ENCODE data around the gene FAM181A.

FAM181A gene

DNA sequence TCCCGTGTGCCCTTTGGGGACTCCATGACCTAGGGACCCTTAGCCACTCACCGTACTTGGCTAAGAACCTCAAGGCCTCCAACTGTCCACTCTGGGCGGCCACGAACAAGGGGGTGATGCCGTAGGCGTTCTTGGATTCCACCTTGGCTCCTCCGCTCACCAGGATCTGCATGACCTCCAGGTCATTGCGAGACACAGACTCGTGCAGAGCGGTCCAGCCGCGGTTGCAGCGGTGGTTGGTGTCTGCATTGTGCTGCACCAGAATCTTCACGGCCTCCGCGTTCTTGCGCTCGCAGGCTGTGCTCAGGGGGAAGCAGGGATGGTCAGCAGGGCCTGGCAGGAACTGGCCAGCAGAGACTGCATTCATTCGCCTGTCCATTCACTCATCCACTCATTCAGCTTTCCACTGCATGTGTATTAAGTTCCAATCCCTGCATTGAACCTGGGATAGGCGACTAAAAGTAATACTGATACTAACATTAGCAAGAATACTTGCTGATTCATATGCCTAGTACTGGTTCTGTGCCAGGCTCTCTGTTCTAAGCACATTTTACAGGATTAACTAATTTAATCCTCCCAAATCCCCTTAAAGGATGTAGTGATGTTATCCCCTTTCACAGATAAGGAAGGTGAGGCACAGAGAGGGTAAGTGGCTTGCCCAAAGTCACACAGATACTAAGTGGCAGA is 23.9 kb downstream of the FAM181A start:
- DNase-seq: no peak

DNA sequence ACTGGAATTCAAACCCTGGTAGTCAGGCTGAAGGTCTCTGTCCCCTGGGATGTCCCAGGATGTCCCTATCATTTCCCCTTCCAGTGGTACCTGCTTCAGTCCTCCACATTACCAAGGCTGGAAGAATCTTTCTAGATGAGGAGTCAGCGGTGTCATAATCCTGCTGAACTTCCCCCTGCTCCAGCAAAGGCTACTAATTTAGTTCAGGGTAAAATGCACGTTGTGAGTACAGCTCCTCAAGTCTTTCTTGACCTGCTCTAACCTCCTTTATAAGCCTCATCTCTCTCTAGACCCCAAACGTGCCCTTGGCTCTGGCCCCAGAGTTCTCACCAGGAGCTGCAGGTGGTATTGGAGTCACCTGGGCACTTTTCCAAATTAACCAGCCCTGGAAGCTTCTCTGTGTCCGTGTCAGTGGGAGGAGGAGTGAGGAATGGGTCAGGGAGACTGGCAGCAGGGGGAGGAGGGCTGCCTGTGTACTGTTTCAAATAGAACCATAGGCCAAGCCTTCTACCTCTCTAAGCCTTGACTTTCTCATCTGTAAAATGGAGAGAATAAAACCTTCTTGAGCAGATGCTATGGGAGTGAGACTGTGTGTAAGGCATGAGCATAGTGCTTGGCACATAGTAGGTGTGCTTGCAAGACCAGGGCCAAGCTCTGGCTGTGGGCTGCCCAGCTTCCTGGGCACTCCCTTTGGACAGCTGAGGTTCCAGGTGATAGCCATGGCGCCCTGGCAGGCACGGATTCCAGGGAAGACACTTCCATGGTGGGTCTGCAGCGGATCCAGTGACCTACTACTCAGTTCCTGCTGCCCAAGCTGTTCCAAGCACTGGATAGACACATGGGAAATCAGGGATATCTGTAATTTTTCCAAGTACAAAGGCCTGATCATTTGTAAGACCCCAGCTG is 24.7 kb downstream of the FAM181A start:
- DNase-seq: no peak

DNA sequence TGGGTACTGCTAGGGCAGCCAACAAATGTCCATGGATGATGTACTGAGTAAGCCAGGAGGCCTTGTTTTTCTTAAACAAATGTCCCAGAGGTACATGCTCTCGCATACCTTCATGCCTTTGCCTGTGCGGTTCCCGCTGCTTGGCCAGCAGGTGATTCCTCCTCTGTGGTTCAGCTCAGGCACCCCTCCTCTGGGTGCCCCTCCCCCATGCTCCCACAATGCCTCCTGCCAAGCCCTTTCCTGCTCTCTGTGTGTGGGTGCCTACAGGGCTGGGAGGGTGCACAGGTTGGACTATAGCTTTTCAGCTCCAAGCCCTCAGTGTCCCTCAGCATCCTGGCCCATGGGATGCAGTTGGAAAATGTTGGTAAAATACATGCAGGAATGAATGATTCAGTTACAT is 25.7 kb downstream of the FAM181A start:
- no peak for DNase-seq

DNA sequence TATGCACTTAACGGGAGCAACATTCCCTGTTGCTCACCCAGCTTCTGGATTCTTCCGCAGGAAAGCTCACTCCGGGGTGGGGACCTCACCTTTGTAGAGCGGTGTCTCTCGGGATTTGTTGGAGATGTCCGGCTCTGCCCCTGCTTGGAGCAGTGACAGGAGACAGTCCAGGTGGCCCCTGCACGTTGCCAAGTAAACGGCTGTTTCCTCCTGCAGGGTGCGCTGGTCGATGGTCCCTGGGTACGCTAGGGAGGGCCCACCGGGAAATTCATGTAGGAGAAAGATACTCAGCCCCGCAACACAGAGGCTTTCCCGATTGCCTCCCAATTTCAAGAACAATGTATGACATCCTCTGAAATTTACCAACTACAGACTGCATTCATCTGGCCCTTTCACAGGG is 26.1 kb downstream of the FAM181A start:
- DNase-seq: no peak

DNA sequence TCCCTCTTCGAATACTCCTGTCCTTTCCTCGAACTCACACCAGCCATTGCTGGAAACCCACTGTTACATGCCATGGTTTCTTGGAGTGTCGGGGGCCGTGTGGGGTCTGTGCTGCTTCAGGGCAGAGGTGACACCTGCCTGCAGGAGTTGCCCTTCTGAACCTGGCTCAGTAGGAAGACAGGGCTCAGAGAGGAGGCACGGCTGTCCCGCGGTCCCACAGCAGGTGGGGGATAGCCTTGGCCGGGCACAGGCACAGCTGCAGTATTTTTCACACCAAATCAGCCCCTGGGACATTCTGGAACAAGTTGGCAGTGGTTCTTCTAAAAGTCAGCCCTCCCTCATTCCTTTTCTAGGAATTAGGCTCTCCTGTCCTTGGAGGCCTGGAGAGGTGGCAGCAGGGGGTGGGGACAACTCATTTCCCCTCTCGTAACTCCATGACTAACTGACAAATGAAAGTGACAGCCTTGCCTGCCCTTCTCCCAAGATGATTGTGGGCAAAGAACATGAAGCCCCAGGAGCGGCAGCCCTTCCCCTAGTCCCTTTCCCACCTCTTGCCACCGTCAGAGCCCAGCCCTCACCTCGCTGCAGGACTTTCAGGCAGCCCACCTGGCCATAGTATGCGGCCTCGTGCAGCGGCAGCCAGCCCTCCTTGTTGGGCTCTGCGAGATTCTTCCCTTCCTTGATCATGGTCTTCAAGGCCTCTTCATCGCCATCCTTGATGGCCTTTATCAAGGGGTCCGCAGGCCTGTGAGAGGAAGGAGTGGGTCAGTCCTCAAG is 26.8 kb downstream of the FAM181A start:
- no peak for DNase-seq

DNA sequence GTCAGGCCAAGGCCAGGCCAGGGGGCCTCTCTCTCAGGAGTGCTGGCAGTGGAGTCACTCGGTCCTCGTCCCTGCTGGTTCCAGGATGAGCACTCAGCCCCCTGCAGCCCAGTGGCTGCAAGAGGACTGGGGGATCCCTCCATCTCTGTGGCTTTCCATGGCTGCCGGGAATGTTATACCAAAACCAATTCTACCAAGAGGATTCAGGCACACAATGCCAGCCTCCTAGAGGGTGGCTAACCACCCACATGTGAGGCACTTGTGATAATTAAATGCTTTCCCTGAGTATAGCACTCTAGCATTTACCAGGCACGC is 27.3 kb downstream of the FAM181A start:
- no peak for DNase-seq

DNA sequence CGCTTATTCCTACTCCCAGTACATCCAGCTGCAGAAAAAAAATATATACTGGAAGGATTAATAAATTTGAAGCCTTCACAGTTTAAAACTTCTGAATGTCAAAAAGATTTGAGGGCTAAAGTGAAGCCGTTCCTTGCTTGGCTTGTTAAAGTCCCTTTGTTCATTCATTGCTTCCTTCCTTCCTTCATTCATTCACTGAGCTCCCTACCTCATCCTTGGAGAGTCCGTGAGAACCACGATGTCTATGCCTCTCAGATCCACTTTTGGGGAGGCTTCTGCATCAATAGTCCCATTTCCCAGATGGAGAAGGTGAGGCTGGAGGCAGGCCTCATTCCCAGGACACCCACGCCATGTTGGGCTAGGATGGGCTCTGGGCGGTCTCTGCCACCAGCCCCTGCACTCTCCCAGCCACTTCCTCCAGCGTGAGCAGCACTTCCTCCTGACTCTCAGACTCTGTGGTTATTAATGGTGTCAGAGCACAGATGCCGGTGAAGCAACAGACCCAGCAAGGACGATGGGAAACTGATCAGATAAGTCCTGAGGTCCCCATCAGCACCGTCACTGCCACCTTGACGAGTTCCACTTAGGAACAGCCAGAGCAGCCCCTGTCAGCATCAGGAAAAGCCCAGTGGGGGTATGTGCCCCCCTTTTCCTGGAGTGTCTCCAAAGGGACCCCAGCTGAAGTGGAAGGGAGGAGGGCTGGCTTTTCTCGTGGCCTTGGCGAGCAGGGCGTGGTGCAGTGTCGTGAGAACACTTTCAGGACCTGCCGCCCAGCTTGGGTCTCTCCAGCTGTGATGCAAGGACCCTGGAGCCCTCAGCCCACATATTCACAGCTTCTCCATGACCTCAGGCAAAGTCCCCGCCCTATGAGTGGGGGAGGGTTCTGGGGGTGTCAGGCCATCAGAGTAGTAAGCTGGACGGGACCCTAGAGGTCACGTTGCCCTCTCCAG is 28.0 kb downstream of the FAM181A start:
- no peak for DNase-seq

DNA sequence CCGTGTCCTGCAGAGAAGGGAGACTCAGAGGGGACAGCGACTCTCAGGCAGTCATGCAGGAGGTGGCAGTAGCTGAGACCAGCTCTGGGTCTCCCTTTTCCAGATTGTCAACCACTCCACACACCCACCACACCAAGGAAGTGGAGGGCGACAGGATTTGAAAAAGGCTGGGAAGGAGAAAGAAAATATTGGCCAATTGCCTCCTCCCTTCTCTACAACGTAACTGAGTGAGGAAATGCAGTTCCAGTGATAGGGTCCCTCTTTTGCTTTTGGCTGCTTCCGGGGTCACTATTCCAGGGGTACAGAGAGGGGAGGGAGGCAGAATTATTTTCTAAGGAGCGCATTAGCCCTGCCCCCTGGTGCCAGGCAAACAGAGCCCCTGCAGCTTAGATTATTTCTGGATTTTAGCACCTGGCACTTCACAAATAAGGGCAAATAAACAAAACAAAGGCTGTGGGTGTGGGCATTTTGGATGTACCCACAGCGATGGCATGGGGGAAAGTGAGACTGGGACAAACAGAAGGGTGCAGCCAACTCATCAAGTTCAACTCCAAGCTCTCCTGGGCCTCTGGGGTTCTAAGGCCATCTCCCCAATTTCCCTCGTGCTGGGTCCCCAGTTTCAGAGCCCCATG is 28.8 kb downstream of the FAM181A start:
- no peak for DNase-seq

DNA sequence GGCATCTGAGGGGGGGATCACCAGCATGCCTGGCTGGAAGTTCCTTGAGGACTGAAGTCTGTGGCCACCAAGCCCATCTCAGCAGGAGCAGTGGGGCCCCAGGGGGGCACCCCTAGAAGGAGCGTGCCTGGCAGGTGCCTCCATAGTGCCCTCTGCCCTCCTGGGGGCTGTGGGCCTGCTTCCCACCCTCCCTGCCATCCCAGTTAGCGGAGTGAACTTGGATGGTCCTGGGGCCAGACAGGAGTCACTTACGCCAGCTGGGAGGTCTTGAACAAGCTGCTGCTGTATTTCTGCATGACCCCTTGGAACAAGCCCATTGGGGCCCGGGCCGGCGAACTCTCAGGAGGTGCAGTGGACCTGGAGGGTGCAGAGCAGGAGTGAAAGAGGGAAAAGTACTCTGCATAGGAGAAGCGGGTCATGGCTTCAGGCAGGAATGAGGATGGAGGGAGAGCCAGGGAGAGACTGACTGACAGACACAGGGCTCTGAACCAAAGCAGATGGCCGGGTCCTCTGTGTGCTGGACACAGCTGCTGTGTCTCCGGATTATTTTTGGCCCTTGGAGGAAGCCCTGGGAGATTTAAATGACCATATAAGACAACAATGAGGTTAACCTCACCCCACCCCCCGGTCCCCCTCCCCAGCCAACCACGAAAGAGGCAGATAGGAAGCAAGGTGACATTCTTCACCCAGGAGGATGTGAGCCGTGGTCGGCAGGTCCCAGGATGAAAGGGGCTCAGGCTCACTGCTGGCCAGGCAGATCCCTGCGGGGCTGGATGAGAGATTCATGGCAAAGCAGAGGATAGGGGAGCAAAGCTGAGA is 29.6 kb downstream of the FAM181A start:
- no peak for DNase-seq

DNA sequence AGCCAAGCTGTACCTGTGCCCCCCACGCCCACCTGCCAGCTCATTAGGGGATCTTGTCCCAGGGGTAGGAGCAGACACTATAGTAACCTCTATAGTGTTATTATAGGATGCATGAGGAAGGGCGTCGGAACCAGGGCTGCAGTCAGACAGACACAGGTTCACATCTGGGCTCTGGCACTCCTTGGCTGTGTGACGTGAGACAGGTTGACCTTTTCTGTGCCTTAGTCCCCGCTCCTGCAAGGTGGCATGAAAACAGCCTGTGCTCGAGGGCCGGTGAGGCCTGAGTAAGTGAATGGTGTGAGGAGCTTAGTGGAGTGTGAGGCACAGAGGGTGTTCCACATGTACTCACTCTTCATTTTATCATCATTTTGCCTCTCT is 30.2 kb downstream of the FAM181A start:
- no peak for DNase-seq

DNA sequence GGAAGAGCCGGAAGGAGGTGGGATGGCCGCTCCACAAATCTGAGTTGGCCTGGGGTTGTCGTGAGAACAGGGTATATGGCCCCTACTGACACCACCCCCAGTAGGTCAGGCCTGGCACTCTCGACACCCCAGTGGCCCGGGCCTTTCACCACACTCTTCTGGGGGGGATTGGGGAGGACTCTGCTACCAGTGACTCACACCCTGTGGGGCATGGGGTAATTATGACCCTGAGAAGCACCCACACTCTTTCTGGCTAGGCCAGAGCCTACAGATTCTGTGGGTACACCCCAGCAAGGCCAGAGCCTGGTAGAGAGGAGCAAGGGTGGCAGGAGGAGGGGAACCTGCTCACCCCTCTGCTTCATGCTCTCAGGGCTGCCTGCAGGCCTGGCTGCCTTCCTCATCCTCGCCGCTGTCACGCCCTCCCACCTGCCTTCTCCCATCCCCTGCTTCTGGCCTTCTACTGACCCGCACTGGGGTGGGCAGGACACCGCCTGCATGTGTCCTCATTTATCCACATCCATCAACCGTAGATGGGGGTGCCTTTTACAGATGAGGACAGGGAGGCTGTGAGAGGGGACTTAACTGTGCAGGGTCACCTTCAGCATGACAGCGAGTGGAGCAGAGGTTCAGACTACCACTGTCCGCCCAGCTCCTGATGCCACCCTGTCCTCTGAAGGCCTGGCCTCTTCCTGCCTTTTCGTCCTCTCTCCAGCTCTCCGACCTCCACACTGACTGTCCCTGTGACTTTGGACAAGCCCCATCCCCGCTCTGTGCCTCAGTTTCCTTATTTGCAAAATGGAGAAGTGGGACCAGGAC is 30.8 kb downstream of the FAM181A start:
- DNase-seq: no peak

DNA sequence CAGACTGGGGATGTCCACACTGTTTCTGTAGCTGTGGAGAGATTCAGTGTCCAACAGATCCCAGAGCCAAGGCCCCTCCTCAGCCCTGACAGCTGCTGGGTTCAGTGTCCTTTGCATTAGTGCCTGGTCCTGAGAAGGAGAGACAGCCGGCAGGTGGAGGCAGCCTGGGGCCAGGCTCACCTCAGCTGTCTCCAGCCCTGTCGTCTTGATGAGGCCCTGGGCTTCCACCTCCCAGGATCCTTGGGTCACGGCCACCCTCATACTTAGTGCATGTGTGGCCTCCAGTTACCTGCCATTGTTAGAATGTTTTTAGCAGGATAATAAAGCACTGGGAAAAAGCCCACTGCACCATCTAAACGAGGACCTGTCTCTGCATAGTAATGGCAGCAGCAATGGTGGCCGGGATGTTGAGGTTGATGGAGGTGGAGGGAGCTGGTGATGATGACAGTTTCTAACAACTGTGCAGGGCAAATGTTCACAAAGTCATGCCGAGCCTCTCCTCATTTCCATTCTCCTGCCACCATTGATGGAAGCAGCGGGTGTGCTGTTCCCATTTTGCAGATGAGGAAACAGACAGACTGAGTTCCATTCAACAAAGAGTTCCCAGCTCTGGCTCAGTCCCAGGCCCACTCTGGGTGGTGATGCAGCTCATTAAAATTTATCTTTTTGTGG is 31.6 kb downstream of the FAM181A start:
- DNase-seq: no peak

DNA sequence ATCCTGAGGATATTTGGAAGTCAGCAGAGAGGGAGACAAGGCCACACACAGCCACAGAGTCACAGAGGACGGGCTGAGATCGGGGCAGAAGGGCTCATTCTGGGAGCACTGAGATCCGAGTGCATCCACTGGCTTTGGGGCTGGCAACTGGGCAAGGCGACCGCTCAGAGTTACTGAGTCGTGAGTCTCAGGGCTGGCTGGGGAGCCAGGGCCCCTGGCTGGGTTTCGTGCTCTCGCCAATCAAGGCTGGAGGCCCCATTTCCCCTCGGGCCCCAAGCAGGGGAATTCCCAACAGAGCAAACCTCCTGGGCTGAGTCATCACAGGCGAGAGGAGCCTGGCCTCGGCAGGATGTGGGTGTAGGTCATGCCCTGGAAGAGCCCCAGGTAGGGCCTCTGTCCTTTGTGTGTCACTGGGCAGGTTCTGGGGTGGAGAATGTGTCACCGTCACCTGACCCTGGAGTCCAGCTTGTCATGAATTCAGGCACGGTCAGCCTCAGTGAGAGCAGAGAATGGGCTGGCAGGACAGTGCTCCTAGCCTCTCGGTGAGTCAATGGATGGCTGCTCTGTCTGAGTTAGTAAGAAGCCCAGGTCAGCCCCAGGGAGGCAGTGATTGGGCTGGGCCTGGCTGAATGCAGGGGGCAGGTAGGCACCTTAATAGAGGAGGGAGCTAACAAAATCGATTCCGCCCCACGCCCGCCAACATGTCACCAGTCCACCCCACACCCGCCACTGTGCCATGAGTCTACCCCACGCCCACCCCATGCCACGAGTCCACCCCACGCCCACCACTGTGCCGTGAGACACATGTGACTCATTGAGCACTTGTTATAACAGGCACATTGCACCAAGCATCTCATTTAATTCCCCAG is 32.3 kb downstream of the FAM181A start:
- no peak for DNase-seq

DNA sequence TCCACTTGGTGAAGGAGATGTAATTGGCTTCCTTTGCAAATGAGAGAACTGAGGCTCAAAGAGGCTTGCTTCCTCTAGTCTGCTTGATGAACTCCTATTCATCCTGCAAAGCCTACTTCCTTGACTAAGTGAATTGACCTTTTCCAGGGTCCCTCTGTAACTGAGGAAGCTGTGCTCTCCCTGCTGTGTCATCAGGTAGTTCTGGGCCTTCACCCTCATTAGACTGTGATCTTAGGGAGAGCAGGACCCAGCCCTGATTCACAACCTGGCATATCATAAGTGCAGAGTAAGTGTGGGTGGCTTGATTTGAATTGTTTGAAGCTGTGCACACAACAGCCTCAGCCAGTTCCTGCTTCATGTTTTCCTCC is 32.9 kb downstream of the FAM181A start:
- DNase-seq: no peak

DNA sequence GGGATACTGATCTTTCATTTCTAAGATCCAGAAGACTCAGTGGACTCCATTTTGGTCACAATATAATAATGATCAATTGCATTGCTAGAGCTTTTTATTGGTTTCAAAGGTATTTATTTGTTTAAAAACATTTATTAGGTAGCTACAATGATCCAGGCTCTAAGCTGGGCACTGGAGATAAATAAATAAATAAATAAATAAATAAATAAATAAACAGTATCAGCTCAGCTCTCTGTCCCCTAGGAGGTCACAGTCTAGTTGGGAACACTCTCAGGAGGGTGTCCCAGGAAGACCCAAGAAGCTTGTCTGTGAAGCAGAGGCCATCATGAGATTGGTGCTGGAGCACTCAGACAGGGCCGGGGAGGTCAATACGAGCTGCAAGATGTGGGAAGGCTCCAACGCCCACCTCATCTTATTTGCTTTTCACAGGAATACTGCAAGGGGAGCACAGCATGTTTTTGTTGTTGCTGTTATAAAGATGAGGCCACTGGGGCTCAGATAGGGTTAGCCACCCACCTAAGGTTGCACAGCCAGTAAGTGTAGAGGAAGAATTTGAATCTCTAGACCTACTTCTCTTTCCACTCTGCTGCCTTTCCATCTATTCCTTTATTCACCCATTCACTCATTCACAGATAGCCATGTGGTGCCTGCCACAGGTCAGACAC is 33.8 kb downstream of the FAM181A start:
- DNase-seq: no peak

DNA sequence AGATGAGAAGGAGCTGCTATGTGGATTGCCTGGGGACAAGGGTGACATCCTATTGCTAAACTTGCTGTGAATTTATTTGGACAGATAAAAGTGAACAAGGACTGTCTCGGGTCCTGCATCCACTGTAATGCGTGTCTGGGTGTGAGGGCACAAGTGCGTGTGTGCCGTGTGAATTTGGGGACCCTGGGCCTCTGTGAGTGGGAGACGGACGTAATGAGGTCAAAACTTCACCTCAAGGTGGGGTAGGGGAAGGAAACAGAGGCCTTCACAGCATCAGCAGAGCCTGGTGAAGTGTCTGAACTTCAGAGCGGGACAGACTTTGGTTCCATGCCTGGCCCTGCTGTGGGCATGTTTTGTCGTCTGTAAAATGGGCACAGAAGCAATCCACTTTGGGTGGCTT is 34.5 kb downstream of the FAM181A start:
- no peak for DNase-seq

DNA sequence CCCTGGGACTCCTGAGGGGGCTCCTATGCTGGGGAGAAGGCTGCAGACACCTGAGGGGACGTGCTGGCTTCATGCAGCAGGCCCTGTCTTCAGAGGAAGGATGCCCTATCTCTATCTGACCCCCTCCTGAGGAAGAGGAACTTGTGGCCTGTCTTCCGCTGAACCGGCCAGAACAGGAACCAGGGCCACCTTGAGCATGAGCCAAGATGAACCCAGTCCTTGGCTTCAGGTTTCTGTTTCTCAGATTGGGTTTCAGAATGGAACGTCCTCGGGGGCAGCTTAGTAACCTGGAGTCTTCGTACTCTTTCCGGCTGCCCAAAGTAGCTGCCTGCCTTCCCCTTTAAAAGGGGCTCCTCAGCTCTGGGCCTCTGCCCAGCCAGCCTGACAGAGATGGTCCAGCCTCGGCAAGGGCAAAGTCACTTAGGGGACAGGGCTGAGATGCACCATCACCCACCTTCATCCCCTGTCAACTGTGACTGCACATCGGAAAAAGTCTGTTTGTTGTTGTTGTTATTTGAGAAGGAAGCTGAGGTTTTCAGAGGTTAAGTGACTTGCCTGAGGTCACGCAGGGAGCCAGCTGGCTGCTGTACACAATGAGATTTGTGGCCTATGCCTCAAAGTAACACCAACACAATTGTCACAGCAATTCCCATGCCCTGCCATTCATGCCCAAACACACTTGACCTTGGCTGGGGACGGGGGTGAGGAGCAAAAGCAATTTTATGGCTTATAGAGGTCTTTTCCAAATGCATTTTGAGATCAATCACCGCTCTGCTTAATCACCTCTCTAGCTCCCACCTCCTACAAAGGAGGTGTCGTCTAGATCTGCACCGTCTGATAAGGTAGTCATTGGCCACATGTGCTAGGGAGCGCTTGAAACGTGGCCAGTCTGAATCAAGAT is 35.8 kb downstream of the FAM181A start:
- no peak for DNase-seq
